Heart left ventricle (tissue), 16 donors: Measurements from ENCODE around the gene PIGP. TPM values are rescaled to one million over a fixed set of nuclear protein-coding genes. Genes with fewer than 3 reads are reported as not detected.
A peak's percentile ranks its signal among the peaks of the same experiment; 100 is the strongest.
"Not testable (repeated sequence)": the region's sequence is repeated elsewhere in the genome, so short reads cannot be mapped to it uniquely, and the experiment has no call there.

Source experiments
- ATAC-seq, 4 donors: fragments of 200-7000 bp; cut with Tn5 transposase; one replicate each; pipeline ENCODE4 v1.9.1; 2020 to 2022; ENCODE audit warnings: moderate library complexity in 4 of 4, mild to moderate bottlenecking in 3 of 4, moderate number of reproducible peaks in 1 of 4
- DNase-seq, 5 donors: peaks; one replicate each; pipeline ENCODE4 v3.0.0-alpha.2; 2020
- H3K27ac ChIP-seq, 12 donors: fragments of 200-600 bp; sonication (generic) in 4 of 12; one replicate each; pipeline versions ENCODE4 v1.5.0 to v1.8.0; 2016 to 2022; ENCODE audit warnings: mild to moderate bottlenecking in 2 of 12
- H3K27me3 ChIP-seq, 9 donors: fragments of 200-600 bp; sonication (generic) in 2 of 9; one replicate each; pipeline versions ENCODE4 v1.5.1 to v1.8.0; 2016 to 2022; ENCODE audit warnings: mild to moderate bottlenecking in 3 of 9
- H3K36me3 ChIP-seq, 9 donors: fragments of 200-600 bp; sonication (generic) in 2 of 9; one replicate each; pipeline versions ENCODE4 v1.5.0 to v1.8.0; 2018 to 2022; ENCODE audit warnings: mild to moderate bottlenecking in 2 of 9
- H3K4me1 ChIP-seq, 12 donors: fragments of 200-600 bp; sonication (generic) in 4 of 12; one replicate each; pipeline versions ENCODE4 v1.5.0 to v1.8.0; 2016 to 2022; ENCODE audit warnings: mild to moderate bottlenecking in 3 of 12
- H3K4me3 ChIP-seq, 12 donors: fragments of 200-600 bp; sonication (generic) in 4 of 12; one replicate each; pipeline versions ENCODE4 v1.5.0 to v1.8.0; 2017 to 2022; ENCODE audit warnings: mild to moderate bottlenecking in 9 of 12, moderate library complexity in 4 of 12
- H3K9me3 ChIP-seq, 12 donors: fragments of 200-600 bp; sonication (generic) in 4 of 12; one replicate each; pipeline versions ENCODE4 v1.5.0 to v1.8.0; 2016 to 2022; ENCODE audit warnings: mild to moderate bottlenecking in 1 of 12
- POLR2A ChIP-seq, 2 donors: fragments of 450-650 bp; IDR thresholded peaks; one replicate each; pipeline ENCODE4 v1.6.1; 2017; ENCODE audit warnings: antibody characterized with exemption in 2 of 2, mild to moderate bottlenecking in 2 of 2, moderate library complexity in 2 of 2
- WGBS, 4 donors: extraction: QIAGEN DNeasy Blood & Tissue Kit in 2 of 4; methylation state at CpG; one replicate each; pipeline versions ENCODE4 v1.1.5 to v1.1.7; 2013 to 2018; 5-methylcytosine and 5-hydroxymethylcytosine counted together
- intact Hi-C, 10 donors: fragments of 100-400 bp; cut with DNase I; formaldehyde crosslinking; loops; one replicate each; pipeline versions ENCODE4 v1.11.1 to v1.14.2; 2022
- long read RNA-seq, 3 donors: library from polyadenylated mRNA; unstranded; transcript quantifications; one replicate each; pipeline ENCODE4 v2.0.0, GENCODE V29; 2020 to 2021
- polyA plus RNA-seq, 2 donors: library from polyadenylated mRNA; stranded (reverse); fragments of 200-250 nt; gene quantifications; one replicate each; pipeline ENCODE4 v1.2.3, GENCODE V29; 2013
- total RNA-seq, 9 donors: library from RNA; depleted of rRNA in 2 of 9; stranded (reverse); fragments of >200 nt in 2 of 9; fragmentation: NEBNext Ultra II Directional in 3 of 9; extraction: Animal tissue kit (Norgen Biotek cat#: 25700) in 3 of 9; gene quantifications; one replicate each; pipeline versions ENCODE4 v1.1.0 to v1.2.4, GENCODE V29; 2016 to 2023
- TF ChIP-seq, protein P1 (sequence below), 12 donors: fragments of 200-600 bp; sonication (generic) in 4 of 12; IDR thresholded peaks; one replicate each; pipeline versions ENCODE4 v1.5.0 to v1.8.0; 2018 to 2022; ENCODE audit warnings: antibody characterized with exemption in 12 of 12, mild to moderate bottlenecking in 5 of 12
- donor health status: ischemic (EF 13 %, LVEDD 7.1; RV severe dilation, severe dysfunction).
- donor health status: healthy with polysubstance abuse.
- donor health status: DM: no; HTN: yes; CAD: no.
- donor health status: DM: no; HTN: no; CAD: no.
- donor health status: ischemic (EF 25% LVEDD 6.9; RV normal size, moderate dysfunction).
- donor health status: ischemic (EF 25% LVEDD 5.7; RV mildly dilated, moderate dysfunction).
- donor health status: healthy.
- donor health status: DM: yes; HTN: yes; CAD: no.
- donor health status: ischemic (EF 35%, LVEDD 5.7; RV mildly dilated, moderate dysfunction).
- donor health status: nonischemic (EF 11% LVEDD 7.7; RV severe dilation, severe dysfunction).
- donor health status: DM: yes; HTN: yes; CAD: no.
- donor health status: PGD.
- donor health status: ischemic (EF 29% LVEDD 5.4; RV normal size, mild dysfunction).
- donor health status: nonischemic (EF 23%, LVEDD 6.1; RV moderate dilation, normal function).

The PIGP gene
- total RNA-seq (10 to 100 TPM; 30.7 to 44.9 (median 37.9) TPM), polyA plus RNA-seq (10 to 100 TPM; 32.1 to 33.4 TPM)
- long read RNA-seq, donor 1, full-length matches to known transcripts = 20 of 26 reads
- long read RNA-seq, donor 1, partial matches to known transcripts = 1 of 26 reads
- long read RNA-seq, donor 1, other reads (novel, unspliced or antisense) = 5 of 26 reads
- long read RNA-seq, donor 2, full-length matches to known transcripts = 22 of 26 reads
- long read RNA-seq, donor 2, partial matches to known transcripts = 1 of 26 reads
- long read RNA-seq, donor 2, other reads (novel, unspliced or antisense) = 3 of 26 reads
- long read RNA-seq, donor 3, full-length matches to known transcripts = 10 of 11 reads
- long read RNA-seq, donor 3, partial matches to known transcripts = 1 of 11 reads
- long read RNA-seq, donor 3, other reads (novel, unspliced or antisense) = 0 of 11 reads

DNA sequence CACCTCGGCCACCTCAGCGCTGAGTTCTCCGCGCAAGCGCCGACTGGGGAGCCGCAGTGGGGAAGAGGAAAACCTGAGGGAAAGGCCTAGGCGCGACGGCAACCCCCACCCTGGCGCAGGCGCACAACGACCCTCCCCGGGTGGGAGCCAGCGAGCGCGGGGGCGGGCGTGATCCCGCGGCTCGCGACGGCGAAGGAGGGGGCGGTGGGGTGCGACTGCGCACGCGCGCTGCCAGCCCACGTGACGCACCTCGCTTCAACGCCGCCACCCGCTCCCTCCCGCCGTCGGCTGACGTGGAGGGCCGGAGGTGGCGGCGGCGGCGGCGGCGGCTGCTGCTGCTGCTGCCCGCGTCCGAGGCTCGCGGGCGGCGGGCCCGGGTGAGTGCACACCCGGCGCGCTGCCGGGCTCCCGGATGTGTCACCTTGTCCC is at the start of gene PIGP, which contains the start of gene TTC3:
Gene PIGP, minus strand, starts transcription at position 84 of the 429 bp plus-strand sequence. CDS start 556 bp downstream, outside the sequence.
Gene TTC3, plus strand, starts transcription at position 267 of the 429 bp plus-strand sequence. CDS start 14,004 bp downstream, outside the sequence.
- Histone ChIP-seq H3K36me3 (peaks cover 0 to 20% (median 12%) of the 10 kb centered on the region in 9 donors), H3K27me3 (no peaks in the 10 kb centered on the region), H3K4me3 (peak within 1 kb of the TSS; percentile 67 to 96 (median 80)), H3K4me1 (peaks cover 0 to 31% (median 18%) of the 10 kb centered on the region in 12 donors), H3K9me3 (peaks cover 0 to 12% (median 0%) of the 10 kb centered on the region in 12 donors), H3K27ac (peak within 1 kb of the TSS; percentile 92 to 100 (median 99))
- peak; percentile 84 to 92 (median 88) for ATAC-seq
- peak; percentile 42 to 94 for TF ChIP-seq POLR2A (IDR thresholded peaks at IDR 0.05)
- TF ChIP-seq, protein P1, sequence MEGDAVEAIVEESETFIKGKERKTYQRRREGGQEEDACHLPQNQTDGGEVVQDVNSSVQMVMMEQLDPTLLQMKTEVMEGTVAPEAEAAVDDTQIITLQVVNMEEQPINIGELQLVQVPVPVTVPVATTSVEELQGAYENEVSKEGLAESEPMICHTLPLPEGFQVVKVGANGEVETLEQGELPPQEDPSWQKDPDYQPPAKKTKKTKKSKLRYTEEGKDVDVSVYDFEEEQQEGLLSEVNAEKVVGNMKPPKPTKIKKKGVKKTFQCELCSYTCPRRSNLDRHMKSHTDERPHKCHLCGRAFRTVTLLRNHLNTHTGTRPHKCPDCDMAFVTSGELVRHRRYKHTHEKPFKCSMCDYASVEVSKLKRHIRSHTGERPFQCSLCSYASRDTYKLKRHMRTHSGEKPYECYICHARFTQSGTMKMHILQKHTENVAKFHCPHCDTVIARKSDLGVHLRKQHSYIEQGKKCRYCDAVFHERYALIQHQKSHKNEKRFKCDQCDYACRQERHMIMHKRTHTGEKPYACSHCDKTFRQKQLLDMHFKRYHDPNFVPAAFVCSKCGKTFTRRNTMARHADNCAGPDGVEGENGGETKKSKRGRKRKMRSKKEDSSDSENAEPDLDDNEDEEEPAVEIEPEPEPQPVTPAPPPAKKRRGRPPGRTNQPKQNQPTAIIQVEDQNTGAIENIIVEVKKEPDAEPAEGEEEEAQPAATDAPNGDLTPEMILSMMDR (IDR thresholded peaks at IDR 0.05) = no peak
- WGBS, 4 donors = 0% methylated on average over 6 to 61 of the region's 61 CpGs; no CpG with 5 or more reads in 1 of the 4 donors
- intact Hi-C loops = loop anchor here in 6 of 10 donors (1.0 to 10.0 kb wide), 5 partner anchors 78 to 196 kb away; no protein-coding TSS in a partner anchor
- DNase-seq = peak; percentile 95 to 99 (median 96)

DNA sequence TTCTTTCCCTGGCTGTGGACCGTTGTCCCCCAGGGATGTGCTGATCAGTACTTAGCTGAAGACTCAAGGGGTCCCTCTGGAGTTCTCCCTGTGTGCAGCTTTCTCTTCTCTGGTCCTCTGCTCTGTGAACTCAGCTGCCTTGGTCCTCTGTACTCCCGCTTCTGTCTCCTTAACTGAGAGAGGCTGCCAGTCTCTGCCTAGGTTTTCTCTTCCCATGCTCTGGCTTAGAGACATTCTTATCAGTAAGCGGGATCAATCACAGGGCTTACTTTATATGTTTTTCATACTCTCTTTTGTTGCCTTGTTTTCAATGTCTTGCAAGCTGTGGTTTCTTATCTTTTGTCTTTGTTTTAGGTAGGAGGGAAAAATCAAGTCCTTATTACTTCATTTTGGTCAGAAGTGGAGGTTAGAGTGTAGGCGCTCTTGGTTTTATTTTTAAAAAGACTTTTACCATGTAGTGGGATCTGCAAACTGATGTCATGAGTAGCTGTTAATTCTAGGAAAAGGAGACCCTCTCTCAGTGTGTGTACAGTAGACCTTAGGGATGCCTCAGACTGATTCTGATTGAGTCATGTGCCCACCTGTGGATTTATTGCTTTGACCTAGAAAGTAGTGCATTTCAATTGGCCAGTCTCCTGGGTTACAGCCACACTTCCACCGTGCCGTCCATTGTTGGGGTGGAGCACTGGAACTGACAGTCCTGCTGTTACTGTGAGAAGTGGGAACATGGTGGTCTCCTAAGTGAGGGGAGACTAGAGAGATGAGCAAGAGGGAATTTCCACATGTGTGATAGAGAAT is 46.7 kb upstream of the PIGP start:
- Histone ChIP-seq H3K4me3 (no peak overlapping the region), H3K4me1 (no peaks in the 10 kb centered on the region), H3K36me3 (peaks cover 0 to 42% (median 15%) of the 10 kb centered on the region in 9 donors), H3K9me3 (no peaks in the 10 kb centered on the region), H3K27me3 (no peaks in the 10 kb centered on the region), H3K27ac (no peak overlapping the region)
- no peak for DNase-seq
- intact Hi-C loops = no loop called here
- TF ChIP-seq, protein P1 (IDR thresholded peaks at IDR 0.05) = no peak
- TF ChIP-seq POLR2A (IDR thresholded peaks at IDR 0.05) = no peak
- ATAC-seq = no peak
- 80 to 85% (median 82%) methylated on average over 6 of the region's 6 CpGs for WGBS, 4 donors

DNA sequence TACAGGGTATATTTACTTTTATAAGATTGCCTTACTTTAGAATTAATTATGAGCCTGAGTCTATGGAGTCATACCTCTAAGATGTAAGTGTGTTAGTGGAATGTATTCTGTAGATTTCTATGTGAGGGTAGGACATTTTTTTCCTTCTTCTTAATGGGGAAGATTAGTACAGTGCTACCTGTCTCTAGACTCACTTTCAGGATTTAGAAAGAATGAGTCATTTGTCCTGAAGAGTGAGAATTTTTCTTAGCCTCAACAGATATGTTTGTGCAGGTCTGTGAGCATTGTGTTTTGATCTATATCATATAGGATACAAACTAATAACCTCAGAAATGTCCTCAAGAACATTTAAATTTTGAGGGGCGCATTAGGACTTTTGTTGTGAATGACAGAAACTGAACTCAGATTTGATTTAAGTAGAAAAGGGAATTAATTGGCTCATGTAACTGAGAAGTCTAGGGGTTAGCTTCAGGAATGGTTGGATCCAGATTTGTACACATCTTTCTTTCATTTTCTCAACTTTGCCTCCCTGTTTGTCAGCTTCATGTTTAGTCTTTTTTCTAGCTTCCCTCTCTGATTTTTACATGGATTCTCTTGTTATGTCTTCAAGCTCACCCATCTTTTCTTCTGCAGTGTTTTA is 45.4 kb upstream of the PIGP start:
- intact Hi-C loops = no loop called here
- Histone ChIP-seq H3K36me3 (peaks cover 0 to 31% (median 7%) of the 10 kb centered on the region in 9 donors), H3K4me1 (no peaks in the 10 kb centered on the region), H3K4me3 (no peak overlapping the region), H3K27me3 (no peaks in the 10 kb centered on the region), H3K9me3 (peaks cover 0 to 3% (median 0%) of the 10 kb centered on the region in 12 donors), H3K27ac (no peak overlapping the region)
- TF ChIP-seq POLR2A (IDR thresholded peaks at IDR 0.05) = no peak
- WGBS, 4 donors = 0 to 96% (median 80%) methylated on average over 1 of the region's 1 CpG
- no peak for DNase-seq
- no peak for ATAC-seq

DNA sequence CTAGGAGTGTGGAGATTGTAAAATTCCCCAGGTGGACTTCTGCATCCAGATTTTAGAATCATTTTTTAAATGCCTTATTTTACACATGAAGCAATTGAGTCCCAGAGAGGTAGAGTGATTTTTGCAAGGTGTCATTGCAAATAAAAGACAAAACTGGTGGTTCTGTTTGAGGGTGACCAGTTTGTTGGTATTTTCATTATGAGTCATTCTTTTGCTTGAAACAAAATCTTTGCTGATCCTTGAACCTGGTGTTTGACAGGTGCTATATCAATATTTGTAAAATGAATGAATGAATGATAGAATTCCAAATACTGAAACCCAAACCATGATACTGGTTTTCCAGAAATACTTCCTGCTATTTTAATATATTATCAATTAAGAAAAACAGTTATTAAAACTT is 44.3 kb upstream of the PIGP start:
- H3K9me3 ChIP-seq = peaks cover 0 to 3% (median 0%) of the 10 kb centered on the region in 12 donors
- TF ChIP-seq, protein P1 (IDR thresholded peaks at IDR 0.05) = no peak
- TF ChIP-seq POLR2A (IDR thresholded peaks at IDR 0.05) = no peak
- H3K27me3 ChIP-seq = no peaks in the 10 kb centered on the region
- DNase-seq (no peak), ATAC-seq (no peak)
- no peak overlapping the region for H3K27ac ChIP-seq
- intact Hi-C loops = no loop called here
- no peak overlapping the region for H3K4me3 ChIP-seq
- H3K4me1 ChIP-seq = no peaks in the 10 kb centered on the region
- H3K36me3 ChIP-seq = peaks cover 0 to 23% (median 0%) of the 10 kb centered on the region in 9 donors

GRCh38 chr21:37116459-37116858 is 43.6 kb upstream of the PIGP start:
- 92 to 98% (median 96%) methylated on average over 2 of the region's 2 CpGs for WGBS, 4 donors
- H3K4me3 ChIP-seq, intact Hi-C loops, H3K9me3 ChIP-seq, H3K27me3 ChIP-seq, ATAC-seq, H3K27ac ChIP-seq, H3K4me1 ChIP-seq, DNase-seq: not testable (repeated sequence)
- peaks cover 0 to 17% (median 0%) of the 10 kb centered on the region in 9 donors for H3K36me3 ChIP-seq

DNA sequence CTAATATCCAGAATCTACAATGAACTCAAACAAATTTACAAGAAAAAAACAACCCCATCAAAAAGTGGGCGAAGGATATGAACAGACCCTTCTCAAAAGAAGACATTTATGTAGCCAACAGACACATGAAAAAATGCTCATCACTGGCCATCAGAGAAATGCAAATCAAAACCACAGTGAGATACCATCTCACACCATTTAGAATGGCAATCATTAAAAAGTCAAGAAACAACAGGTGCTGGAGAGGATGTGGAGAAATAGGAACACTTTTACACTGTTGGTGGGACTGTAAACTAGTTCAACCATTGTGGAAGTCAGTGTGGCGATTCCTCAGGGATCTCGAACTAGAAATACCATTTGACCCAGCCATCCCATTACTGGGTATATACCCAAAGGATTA is 41.4 kb upstream of the PIGP start:
- intact Hi-C loops, H3K4me3 ChIP-seq, H3K27ac ChIP-seq, H3K9me3 ChIP-seq, H3K4me1 ChIP-seq, H3K27me3 ChIP-seq, DNase-seq, ATAC-seq: not testable (repeated sequence)
- H3K36me3 ChIP-seq = peaks cover 0 to 11% (median under 1%) of the 10 kb centered on the region in 9 donors
- 76 to 100% (median 96%) methylated on average over 1 to 3 of the region's 3 CpGs for WGBS, 4 donors

DNA sequence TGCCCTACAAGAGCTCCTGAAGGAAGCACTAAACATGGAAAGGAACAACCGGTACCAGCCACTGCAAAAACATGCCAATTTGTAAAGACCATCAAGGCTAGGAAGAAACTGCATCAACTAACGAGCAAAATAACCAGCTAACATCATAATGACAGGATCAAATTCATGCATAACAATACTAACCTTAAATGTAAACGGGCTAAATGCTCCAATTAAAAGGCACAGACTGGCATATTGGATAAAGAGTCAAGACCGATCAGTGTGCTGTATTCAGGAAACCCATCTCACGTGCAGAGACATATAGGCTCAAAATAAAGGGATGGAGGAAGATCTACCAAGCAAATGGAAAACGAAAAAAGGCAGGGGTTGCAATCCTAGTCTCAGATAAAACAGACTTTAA is 38.2 kb upstream of the PIGP start:
- H3K27ac ChIP-seq, H3K4me3 ChIP-seq, DNase-seq, intact Hi-C loops, H3K27me3 ChIP-seq, ATAC-seq, H3K4me1 ChIP-seq: not testable (repeated sequence)
- H3K36me3 ChIP-seq = peaks cover 0 to 13% (median 11%) of the 10 kb centered on the region in 9 donors
- peaks cover 0 to 15% (median 0%) of the 10 kb centered on the region in 12 donors for H3K9me3 ChIP-seq
- 90 to 98% (median 96%) methylated on average over 5 to 6 of the region's 6 CpGs for WGBS, 4 donors
